ENCODE measurements around the gene TEAD3. TPM values are rescaled to one million over a fixed set of nuclear protein-coding genes. Genes with fewer than 3 reads are reported as not detected.
A peak's percentile ranks its signal among the peaks of the same experiment; 100 is the strongest.

TEAD3 gene
- total RNA-seq (2021) = 24.3 and 27.0 TPM in 2 replicates
- long read RNA-seq, partial matches to known transcripts = 50 of 149 reads
- long read RNA-seq, other reads (novel, unspliced or antisense) = 99 of 149 reads

GRCh38 chr6:35496841-35497570, at the start of gene TEAD3:
TEAD3 (minus strand) TSS chr6:35497079.
- no peaks in the 10 kb centered on the region; the same call in 1 of the 2 replicates for H3K27me3 ChIP-seq (ENCODE audit: insufficient read depth, low read length)
- H4K20me1 ChIP-seq (ENCODE audit: control insufficient read depth, insufficient read depth, insufficient read length) = peaks cover 3% of the 10 kb centered on the region
- no peaks in the 10 kb centered on the region for H3K79me1 ChIP-seq (ENCODE audit: insufficient read depth, low read depth, low read length, poor library complexity, severe bottlenecking)
- H2AFZ ChIP-seq (ENCODE audit: low read length) = no peak within 1 kb of the TSS
- Mint-ChIP-seq H3K27ac (peak within 1 kb of the TSS in 1 of 3 experiments; percentile 89; a peak in 1 of 7 replicates), H3K36me3 (ENCODE audit: insufficient read depth in 1 of 3, low read depth in 3 of 3) (peaks cover 0 to 4% (median 0%) of the 10 kb centered on the region in 3 experiments; a peak in 2 of 7 replicates), H3K4me1 (peaks cover 54 to 57% of the 10 kb centered on the region in 2 experiments), H3K9me3 (no peaks in the 10 kb centered on the region), H3K27me3 (ENCODE audit: low read depth) (peaks cover 33% of the 10 kb centered on the region), H3K4me3 (peak within 1 kb of the TSS; percentile 81 to 87)
- H3K23me2 ChIP-seq (ENCODE audit: insufficient read length, low read depth, low read length, poor library complexity, severe bottlenecking) = peaks cover 13% of the 10 kb centered on the region
- no peak within 1 kb of the TSS; the same call in 1 of the 2 replicates for H3K4ac ChIP-seq (ENCODE audit: low read depth, low read length)
- peaks cover 7% of the 10 kb centered on the region; the same call in 1 of the 2 replicates for H3K4me1 ChIP-seq (ENCODE audit: insufficient read depth, low read length)
- peak within 1 kb of the TSS; percentile 80 for H3K18ac ChIP-seq (ENCODE audit: insufficient read length, low read depth, low read length)
- peaks cover 2% of the 10 kb centered on the region; the same call in 1 of the 2 replicates for H3K79me2 ChIP-seq (ENCODE audit: insufficient read depth, low read length)
- WGBS (ENCODE audit: extremely low coverage, insufficient read length, low lambda C conversion rate) = no CpG with 5 or more reads among the region's 98 CpGs
- TF ChIP-seq CTCF (conservative IDR thresholded peaks at IDR 0.05) = peak; percentile 39; the same call in 1 of the 3 replicates
- H3K9me3 ChIP-seq (ENCODE audit: control insufficient read depth, low read depth, low read length) = no peaks in the 10 kb centered on the region
- H3K56ac ChIP-seq (ENCODE audit: insufficient read length, low read depth, low read length) = no peak within 1 kb of the TSS
- H4K8ac ChIP-seq (replicated peaks; ENCODE audit: insufficient read length, low read depth, low read length) = no peak within 1 kb of the TSS
- H3K4me2 ChIP-seq (ENCODE audit: insufficient read depth, insufficient read length, low read length) = peak within 1 kb of the TSS; percentile 49
- no peak within 1 kb of the TSS for H3K27ac ChIP-seq (ENCODE audit: insufficient read length, low read depth, low read length)
- H2BK12ac ChIP-seq (ENCODE audit: insufficient read length, low read depth, low read length) = peak within 1 kb of the TSS; percentile 47
- H4K91ac ChIP-seq (ENCODE audit: insufficient read length, low read depth, low read length) = peak within 1 kb of the TSS; percentile 15
- no peak within 1 kb of the TSS for H3K23ac ChIP-seq (ENCODE audit: insufficient read length, low read depth, low read length)
- H2BK20ac ChIP-seq (ENCODE audit: low read depth, low read length, poor library complexity, severe bottlenecking) = no peak within 1 kb of the TSS
- no peak within 1 kb of the TSS; the same call in 1 of the 2 replicates for H2BK15ac ChIP-seq (ENCODE audit: low read depth, low read length)
- DNase-seq = peak; percentile 82
- no peak within 1 kb of the TSS for H2BK5ac ChIP-seq (ENCODE audit: insufficient read length, low read length)
- H3T11ph ChIP-seq (ENCODE audit: low read length) = no peak within 1 kb of the TSS
- H2BK120ac ChIP-seq (ENCODE audit: low read depth, low read length, poor library complexity, severe bottlenecking) = no peak within 1 kb of the TSS
- no peak within 1 kb of the TSS for H2AK5ac ChIP-seq (ENCODE audit: insufficient read length, low read length)
- H3K9ac ChIP-seq (ENCODE audit: extremely low read depth, insufficient read length, low read length) = peak within 1 kb of the TSS; percentile 10
- H4K5ac ChIP-seq (ENCODE audit: insufficient read length, low read depth, low read length) = no peak within 1 kb of the TSS
- peak within 1 kb of the TSS; percentile 90 for H3K14ac ChIP-seq (ENCODE audit: insufficient read depth, low read length)
